HepG2 (cell line): ENCODE results near the gene FOXS1. TPM values are rescaled to one million over a fixed set of nuclear protein-coding genes. Genes with fewer than 3 reads are reported as not detected.
A peak's percentile ranks its signal among the peaks of the same experiment; 100 is the strongest.

ENCODE experiments used
- ATRX ChIP-seq: sonication (generic); formaldehyde crosslinking; IDR thresholded peaks from 2 replicates; pipeline ENCODE4 v1.4.0; 2020; ENCODE audit warnings: missing genetic modification reagents, borderline replicate concordance
- DMTF1 ChIP-seq: sonication (generic); formaldehyde crosslinking; IDR thresholded peaks from 2 replicates; pipeline ENCODE4 v1.4.0; 2020; ENCODE audit warnings: mild to moderate bottlenecking, missing genetic modification reagents
- MED8 ChIP-seq: sonication (generic); formaldehyde crosslinking; IDR thresholded peaks from 2 replicates; pipeline ENCODE4 v1.8.1; 2023; ENCODE audit warnings: mild to moderate bottlenecking, missing genetic modification reagents; ENCODE audit not compliant: insufficient replicate concordance
- NCOR1 ChIP-seq: fragments of 200-600 bp; sonication (generic); IDR thresholded peaks from 2 replicates; pipeline ENCODE4 v1.7.0; 2017; ENCODE audit warnings: antibody characterized with exemption, low read length, borderline replicate concordance
- NFATC3 ChIP-seq: sonication (generic); formaldehyde crosslinking; IDR thresholded peaks from 2 replicates; pipeline ENCODE4 v1.5.1; 2020; ENCODE audit warnings: mild to moderate bottlenecking, missing genetic modification reagents
- NFKB2 ChIP-seq: sonication (generic); formaldehyde crosslinking; IDR thresholded peaks from 2 replicates; pipeline ENCODE4 v1.4.0; 2020; ENCODE audit warnings: missing genetic modification reagents, borderline replicate concordance
- NFKBIZ ChIP-seq: IDR thresholded peaks from 2 replicates; pipeline ENCODE4 v1.6.1; 2018; ENCODE audit warnings: missing genetic modification reagents, missing compliant biosample characterization
- NRL ChIP-seq: sonication (generic); formaldehyde crosslinking; IDR thresholded peaks from 2 replicates; pipeline ENCODE4 v1.5.0; 2020; ENCODE audit warnings: missing genetic modification reagents, mild to moderate bottlenecking, moderate library complexity, borderline replicate concordance
- PHB2 ChIP-seq: fragments of 450-650 bp; IDR thresholded peaks from 2 replicates; pipeline ENCODE4 v1.6.1; 2018; ENCODE audit not compliant: partially characterized antibody
- POGK ChIP-seq: sonication (generic); formaldehyde crosslinking; conservative IDR thresholded peaks from 2 replicates; pipeline ENCODE4 v1.8.0; 2022; ENCODE audit warnings: mild to moderate bottlenecking, moderate library complexity, missing genetic modification reagents
- POLR2A ChIP-seq, 2 experiments: IDR thresholded peaks; 2 replicates each; pipeline ENCODE4 v1.6.1; 2011; ENCODE audit warnings: low read depth in 2 of 2, low read length in 2 of 2, mild to moderate bottlenecking in 1 of 2, moderate library complexity in 1 of 2; ENCODE audit not compliant: insufficient read depth in 1 of 2
- SMAD1 ChIP-seq: sonication (generic); formaldehyde crosslinking; IDR thresholded peaks from 2 replicates; pipeline ENCODE4 v1.4.0; 2020; ENCODE audit warnings: missing genetic modification reagents, low read depth, mild to moderate bottlenecking, borderline replicate concordance
- SMC3 ChIP-seq: IDR thresholded peaks from 2 replicates; pipeline ENCODE4 v1.6.1; 2011; ENCODE audit warnings: low read length, improper control_type of control experiment
- SNAI1 ChIP-seq: sonication (generic); formaldehyde crosslinking; IDR thresholded peaks from 2 replicates; pipeline ENCODE4 v1.5.0; 2020; ENCODE audit warnings: mild to moderate bottlenecking, missing genetic modification reagents, borderline replicate concordance
- TCF7L2 ChIP-seq: IDR thresholded peaks from 2 replicates; pipeline ENCODE4 v1.6.1; 2011; ENCODE audit warnings: mild to moderate bottlenecking, low read depth, low read length, moderate library complexity
- THAP11 ChIP-seq: IDR thresholded peaks from 2 replicates; pipeline ENCODE4 v1.6.1; 2016; ENCODE audit warnings: missing biosample characterization, missing genetic modification reagents
- TOPORS ChIP-seq: sonication (generic); formaldehyde crosslinking; IDR thresholded peaks from 2 replicates; pipeline ENCODE4 v1.8.0; 2023; ENCODE audit warnings: mild to moderate bottlenecking, missing genetic modification reagents
- ZNF547 ChIP-seq: sonication (generic); formaldehyde crosslinking; IDR thresholded peaks from 2 replicates; pipeline ENCODE4 v1.5.1; 2020; ENCODE audit warnings: mild to moderate bottlenecking, missing genetic modification reagents
- polyA plus RNA-seq, 8 experiments: library from polyadenylated mRNA; depleted of rRNA in 3 of 8; stranded (reverse) in 7 of 8; unstranded in 1 of 8; fragments of >200 nt; fragmentation: Illumina TruSeq in 4 of 8; extraction: Trizol in 4 of 8; gene quantifications; 2 replicates each; pipeline versions ENCODE4 v1.2.1 to v1.2.3, GENCODE V29; 2011 to 2016; ENCODE audit warnings: low read depth in 4 of 8, missing spikeins in 1 of 8, mixed read lengths in 1 of 8; ENCODE audit not compliant: insufficient read depth in 1 of 8
- total RNA-seq, 5 experiments: library from RNA; depleted of rRNA; stranded (reverse); fragments of >200 nt; fragmentation: Illumina TruSeq; extraction: Trizol; gene quantifications; 2 replicates each; pipeline ENCODE4 v1.2.3, GENCODE V29; 2016; ENCODE audit warnings: low read depth in 1 of 5
- TF ChIP-seq, protein P1 (sequence below): sonication (generic); formaldehyde crosslinking; IDR thresholded peaks from 2 replicates; pipeline ENCODE4 v1.4.0; 2020; ENCODE audit warnings: missing genetic modification reagents
- TF ChIP-seq, protein P2 (sequence below): sonication (generic); formaldehyde crosslinking; IDR thresholded peaks from 2 replicates; pipeline ENCODE4 v1.5.0; 2020; ENCODE audit warnings: missing genetic modification reagents
- TF ChIP-seq, protein P3 (sequence below): sonication (generic); formaldehyde crosslinking; IDR thresholded peaks from 2 replicates; pipeline ENCODE4 v1.4.0; 2020; ENCODE audit warnings: missing genetic modification reagents, low read depth, mild to moderate bottlenecking, borderline replicate concordance

FOXS1 gene
- total and polyA plus RNA-seq, 2 of the 13 experiments (the other 11 are each of a cell fraction or from before 2014, with no cell fraction given), result not detected

- TF ChIP-seq, protein P1, sequence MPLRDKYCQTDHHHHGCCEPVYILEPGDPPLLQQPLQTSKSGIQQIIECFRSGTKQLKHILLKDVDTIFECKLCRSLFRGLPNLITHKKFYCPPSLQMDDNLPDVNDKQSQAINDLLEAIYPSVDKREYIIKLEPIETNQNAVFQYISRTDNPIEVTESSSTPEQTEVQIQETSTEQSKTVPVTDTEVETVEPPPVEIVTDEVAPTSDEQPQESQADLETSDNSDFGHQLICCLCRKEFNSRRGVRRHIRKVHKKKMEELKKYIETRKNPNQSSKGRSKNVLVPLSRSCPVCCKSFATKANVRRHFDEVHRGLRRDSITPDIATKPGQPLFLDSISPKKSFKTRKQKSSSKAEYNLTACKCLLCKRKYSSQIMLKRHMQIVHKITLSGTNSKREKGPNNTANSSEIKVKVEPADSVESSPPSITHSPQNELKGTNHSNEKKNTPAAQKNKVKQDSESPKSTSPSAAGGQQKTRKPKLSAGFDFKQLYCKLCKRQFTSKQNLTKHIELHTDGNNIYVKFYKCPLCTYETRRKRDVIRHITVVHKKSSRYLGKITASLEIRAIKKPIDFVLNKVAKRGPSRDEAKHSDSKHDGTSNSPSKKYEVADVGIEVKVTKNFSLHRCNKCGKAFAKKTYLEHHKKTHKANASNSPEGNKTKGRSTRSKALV (CRISPR knock-in tag), result 0 out of 2 replicates have a peak, but pooled peaks have one; percentile 49
- TF ChIP-seq ZNF547 (CRISPR knock-in tag) (0 out of 2 replicates have a peak, but pooled peaks have one; percentile 32), POGK (peak; percentile 61; the same call in 1 of the 2 replicates), MED8 (CRISPR knock-in tag) (peak; percentile 35), NRL (CRISPR knock-in tag) (no peak; the same call in 1 of the 2 replicates), NFATC3 (CRISPR knock-in tag) (no peak; the same call in 1 of the 2 replicates), NCOR1 (peak; percentile 23; the same call in 1 of the 2 replicates), DMTF1 (no peak), SMC3 (no peak), PHB2 (no peak), TOPORS (no peak), POLR2A (IDR thresholded peaks at IDR 0.05; ENCODE audit: insufficient read depth in 1 of 2, low read depth in 2 of 2, low read length in 2 of 2) (peak; percentile 62 to 90), NFKB2 (peak; percentile 53; the same call in 1 of the 2 replicates), SMAD1 (CRISPR knock-in tag) (peak; percentile 73; the same call in 1 of the 2 replicates), TCF7L2 (no peak), SNAI1 (CRISPR knock-in tag) (no peak; the same call in 1 of the 2 replicates), THAP11 (CRISPR knock-in tag) (peak; percentile 97), ATRX (CRISPR knock-in tag) (peak; percentile 54; the same call in 1 of the 2 replicates), NFKBIZ (peak; percentile 49)
- TF ChIP-seq, protein P2, sequence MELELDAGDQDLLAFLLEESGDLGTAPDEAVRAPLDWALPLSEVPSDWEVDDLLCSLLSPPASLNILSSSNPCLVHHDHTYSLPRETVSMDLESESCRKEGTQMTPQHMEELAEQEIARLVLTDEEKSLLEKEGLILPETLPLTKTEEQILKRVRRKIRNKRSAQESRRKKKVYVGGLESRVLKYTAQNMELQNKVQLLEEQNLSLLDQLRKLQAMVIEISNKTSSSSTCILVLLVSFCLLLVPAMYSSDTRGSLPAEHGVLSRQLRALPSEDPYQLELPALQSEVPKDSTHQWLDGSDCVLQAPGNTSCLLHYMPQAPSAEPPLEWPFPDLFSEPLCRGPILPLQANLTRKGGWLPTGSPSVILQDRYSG (CRISPR knock-in tag), result no peak
- TF ChIP-seq, protein P3, sequence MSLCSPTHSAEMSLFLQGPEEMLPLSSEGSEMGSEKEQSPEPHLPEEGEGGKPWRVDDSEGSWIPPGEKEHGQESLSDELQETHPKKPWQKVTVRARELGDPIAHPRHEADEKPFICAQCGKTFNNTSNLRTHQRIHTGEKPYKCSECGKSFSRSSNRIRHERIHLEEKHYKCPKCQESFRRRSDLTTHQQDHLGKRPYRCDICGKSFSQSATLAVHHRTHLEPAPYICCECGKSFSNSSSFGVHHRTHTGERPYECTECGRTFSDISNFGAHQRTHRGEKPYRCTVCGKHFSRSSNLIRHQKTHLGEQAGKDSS (CRISPR knock-in tag), result peak; percentile 59; the same call in 1 of the 2 replicates
Observed at GRCh38 chr20:31879143-31879987, 34.0 kb upstream of the FOXS1 start (continued).
